ENCODE results near the gene VEPH1. TPM values are rescaled to one million over a fixed set of nuclear protein-coding genes. Genes with fewer than 3 reads are reported as not detected.

VEPH1 gene
- total RNA-seq, 1 donor from 2014 or later: 8.8 TPM

- no peak overlapping the region for H3K27ac Mint-ChIP-seq (ENCODE audit: unreplicated experiment)
- TF ChIP-seq CTCF (conservative IDR thresholded peaks at IDR 0.05): no peak
These were observed 227.4 kb downstream of the VEPH1 start for GRCh38 chr3:157275832-157276231.

GRCh38 chr3:157274644-157275137 is 228.5 kb downstream of the VEPH1 start:
- Mint-ChIP-seq H3K27ac (ENCODE audit: unreplicated experiment) (no peak overlapping the region), H3K36me3 (ENCODE audit: low read depth) (no peaks in the 10 kb centered on the region), H3K4me3 (no peak overlapping the region), H3K4me1 (peaks cover 11% of the 10 kb centered on the region), H3K27me3 (ENCODE audit: low read depth) (no peaks in the 10 kb centered on the region), H3K9me3 (no peaks in the 10 kb centered on the region)
- TF ChIP-seq CTCF (conservative IDR thresholded peaks at IDR 0.05): no peak
- DNase-seq (ENCODE audit: low read depth, low spot score): no peak

More at GRCh38 chr3:157275832-157276231, 227.4 kb downstream of the VEPH1 start:
- Mint-ChIP-seq H3K36me3 (ENCODE audit: low read depth) (peaks cover 1% of the 10 kb centered on the region), H3K4me3 (no peak overlapping the region), H3K27me3 (ENCODE audit: low read depth) (no peaks in the 10 kb centered on the region), H3K9me3 (no peaks in the 10 kb centered on the region), H3K4me1 (peaks cover 11% of the 10 kb centered on the region)
- DNase-seq (ENCODE audit: low read depth, low spot score): no peak

- no peaks in the 10 kb centered on the region for H3K27me3 Mint-ChIP-seq (ENCODE audit: low read depth)
These were observed 231.8 kb downstream of the VEPH1 start for GRCh38 chr3:157271283-157271882.

GRCh38 chr3:157268026-157268425 is 235.2 kb downstream of the VEPH1 start:
- H3K4me1 Mint-ChIP-seq: peaks cover 30% of the 10 kb centered on the region
- no peak overlapping the region for H3K4me3 Mint-ChIP-seq
- H3K27ac Mint-ChIP-seq (ENCODE audit: unreplicated experiment): peak overlapping the region; percentile 69
- no peak for TF ChIP-seq CTCF (conservative IDR thresholded peaks at IDR 0.05)
- H3K36me3 Mint-ChIP-seq (ENCODE audit: low read depth): no peaks in the 10 kb centered on the region
- no peak for DNase-seq (ENCODE audit: low read depth, low spot score)
- no peaks in the 10 kb centered on the region for H3K9me3 Mint-ChIP-seq
- no peaks in the 10 kb centered on the region for H3K27me3 Mint-ChIP-seq (ENCODE audit: low read depth)

More at GRCh38 chr3:157271283-157271882, 231.8 kb downstream of the VEPH1 start:
- H3K4me1 Mint-ChIP-seq: peaks cover 22% of the 10 kb centered on the region
- TF ChIP-seq CTCF (conservative IDR thresholded peaks at IDR 0.05): no peak
- no peak overlapping the region for H3K4me3 Mint-ChIP-seq
- no peaks in the 10 kb centered on the region for H3K36me3 Mint-ChIP-seq (ENCODE audit: low read depth)
- no peaks in the 10 kb centered on the region for H3K9me3 Mint-ChIP-seq
- no peak overlapping the region for H3K27ac Mint-ChIP-seq (ENCODE audit: unreplicated experiment)
- no peak for DNase-seq (ENCODE audit: low read depth, low spot score)

- no peaks in the 10 kb centered on the region for H3K9me3 Mint-ChIP-seq
- peaks cover 34% of the 10 kb centered on the region for H3K4me1 Mint-ChIP-seq
- H3K36me3 Mint-ChIP-seq (ENCODE audit: low read depth): no peaks in the 10 kb centered on the region
- TF ChIP-seq CTCF (conservative IDR thresholded peaks at IDR 0.05): no peak
- H3K27ac Mint-ChIP-seq (ENCODE audit: unreplicated experiment): no peak overlapping the region
- no peak overlapping the region for H3K4me3 Mint-ChIP-seq
- H3K27me3 Mint-ChIP-seq (ENCODE audit: low read depth): no peaks in the 10 kb centered on the region
- no peak for DNase-seq (ENCODE audit: low read depth, low spot score)
These were observed 237.3 kb downstream of the VEPH1 start for GRCh38 chr3:157265931-157266330.
